Stimulated activated naive CD4-positive, alpha-beta T cell treated with Interleukin-2 at 50 U/mL for 16 hours (primary cell): Measurements from ENCODE around the gene C16orf96.

Experiments
- DNase-seq: peaks from one replicate; lab custom pipeline; 2025; lab: John Stamatoyannopoulos, UW

Gene C16orf96

DNA sequence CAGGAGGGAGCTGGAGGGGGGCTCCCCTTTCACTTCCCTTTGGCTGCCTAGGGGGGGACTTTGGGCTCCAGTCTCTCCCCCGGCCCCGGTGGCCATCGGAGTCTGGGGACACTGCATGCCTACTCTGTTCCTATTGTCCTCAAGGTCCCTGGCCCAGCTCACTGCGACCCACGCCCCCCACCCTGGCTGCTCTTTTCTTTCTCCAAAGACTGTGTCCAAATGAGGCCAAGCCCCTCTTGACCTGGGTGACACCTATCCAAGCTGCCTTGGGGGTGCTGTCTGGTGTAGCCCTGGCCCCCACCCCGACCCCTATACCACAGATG, 45.7 kb downstream of the C16orf96 start:
- DNase-seq, result no peak

DNA sequence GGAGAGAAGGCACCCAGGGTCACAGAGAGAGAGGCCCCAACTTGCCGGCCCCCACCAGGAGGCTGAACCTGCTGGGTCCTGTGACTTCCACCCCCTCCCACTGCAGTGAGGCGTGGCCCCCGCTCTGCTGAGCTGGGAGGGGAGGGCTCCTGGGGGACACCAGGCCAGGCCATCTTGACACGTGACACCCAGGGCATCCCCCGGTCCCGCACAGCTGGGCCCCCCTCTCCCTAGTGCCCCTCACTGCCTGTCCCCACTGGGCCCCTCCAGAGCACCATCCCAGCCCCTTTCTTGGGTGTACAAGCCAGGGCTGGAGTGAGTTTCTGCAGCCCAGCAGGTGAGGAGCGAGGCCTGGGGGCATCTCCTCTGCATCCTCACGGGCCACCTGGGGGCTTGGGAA, 46.2 kb downstream of the C16orf96 start:
- no peak for DNase-seq

DNA sequence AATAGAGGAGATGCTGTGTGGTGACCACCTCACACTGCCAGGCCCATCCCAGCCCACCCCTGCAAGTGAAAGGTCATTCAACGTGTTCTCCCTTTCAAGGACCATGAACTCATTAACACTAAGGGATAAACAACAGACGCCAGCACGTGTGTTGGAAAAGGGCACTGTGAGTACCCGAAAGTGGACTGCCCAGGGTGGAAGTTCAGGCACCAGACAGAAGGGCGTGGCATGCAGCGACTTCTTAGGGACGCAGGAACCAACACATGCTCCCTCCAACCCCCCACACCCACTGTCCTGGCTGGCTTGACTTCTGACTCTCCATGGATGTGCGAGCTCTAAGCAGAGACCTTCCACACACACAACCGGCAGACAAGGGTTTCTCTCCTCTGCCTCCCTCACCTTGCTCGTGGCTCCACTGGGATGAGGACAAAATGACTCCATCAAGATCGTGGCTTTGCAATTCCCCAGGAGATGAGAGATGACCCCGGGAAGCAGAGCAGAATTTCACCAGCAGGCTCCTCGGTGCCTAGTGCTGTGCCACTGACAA, 47.6 kb downstream of the C16orf96 start:
- DNase-seq, result no peak

DNA sequence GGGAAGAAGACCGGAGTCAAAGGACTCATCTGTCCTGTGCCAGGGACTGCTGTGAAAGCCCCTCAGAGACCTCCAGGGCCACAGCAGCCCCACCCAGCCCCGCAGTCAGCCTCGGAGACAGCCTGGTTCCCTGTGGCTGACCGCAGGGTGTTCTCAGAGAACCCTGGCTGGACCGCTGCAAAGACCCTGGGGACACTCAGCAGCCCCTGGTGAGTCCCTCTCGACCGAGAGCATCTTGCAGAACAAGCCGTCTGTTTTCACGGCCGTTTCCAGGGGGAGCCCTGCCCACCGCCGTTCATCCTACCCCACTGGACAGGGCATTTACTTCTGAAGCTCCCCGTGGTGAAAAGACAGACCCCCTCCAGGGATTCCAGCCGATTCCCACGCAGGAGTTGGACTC, 48.3 kb downstream of the C16orf96 start:
- no peak for DNase-seq

DNA sequence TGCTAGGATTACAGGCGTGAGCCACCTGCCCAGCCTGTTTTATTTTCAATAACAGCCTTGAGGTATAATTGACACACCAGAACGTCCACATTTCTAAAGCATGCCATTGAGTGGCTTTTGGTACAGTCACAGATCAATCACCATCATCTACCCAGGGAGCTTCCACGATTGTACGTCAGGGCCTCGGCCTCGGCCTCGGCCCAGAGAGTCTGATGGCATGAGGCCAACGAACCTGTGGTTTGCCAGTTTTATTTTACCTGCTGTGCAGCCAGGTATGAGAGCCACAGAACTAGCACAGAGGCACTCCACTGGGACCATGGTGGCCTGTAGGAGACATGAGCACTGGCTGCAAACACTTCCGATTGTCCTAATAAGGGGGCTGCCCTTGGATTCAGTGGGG, 50.2 kb downstream of the C16orf96 start:
- DNase-seq, result no peak

DNA sequence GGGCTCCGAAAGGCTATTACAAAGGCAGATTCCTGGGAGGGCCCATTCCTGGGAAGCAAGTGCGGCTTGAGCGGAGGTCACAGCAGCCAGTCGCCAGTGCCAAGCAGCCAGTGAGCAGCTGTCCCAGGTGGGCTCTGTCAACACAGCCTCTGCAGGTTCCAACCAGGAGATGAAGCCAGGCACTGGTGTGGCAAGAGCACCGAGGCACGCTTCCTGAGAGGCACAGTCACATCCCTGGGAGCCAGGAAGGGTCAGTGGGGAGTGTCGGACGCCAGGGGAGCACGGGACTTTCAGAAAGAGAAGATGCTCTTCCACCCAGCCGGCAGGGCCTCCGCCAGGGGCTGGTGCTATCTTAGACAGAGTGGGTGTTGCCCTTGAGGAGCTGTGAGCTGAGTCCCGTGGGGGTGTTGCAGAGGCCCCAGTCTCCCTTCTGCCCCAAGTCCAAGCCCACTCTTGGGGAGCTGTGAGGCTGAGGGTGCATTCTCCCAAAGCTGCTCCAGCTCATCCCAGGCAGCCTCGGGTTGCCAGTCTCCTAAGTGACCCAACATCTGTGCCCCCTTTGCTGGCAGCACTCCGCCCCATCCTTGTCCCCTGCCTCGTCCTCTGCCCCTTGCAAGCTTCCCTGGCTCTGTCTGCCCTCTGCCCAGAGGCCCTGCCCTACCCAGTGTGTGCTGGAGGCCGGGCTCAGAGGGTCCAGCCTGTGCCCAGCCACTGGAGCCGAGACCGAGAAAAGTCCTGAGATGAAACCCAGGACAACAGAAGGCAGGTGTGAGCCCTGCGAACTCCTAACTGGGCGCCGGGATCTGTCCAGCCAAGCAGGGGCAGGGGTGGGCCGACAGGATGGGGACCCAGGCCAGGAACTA, 51.9 kb downstream of the C16orf96 start:
- DNase-seq, result no peak

DNA sequence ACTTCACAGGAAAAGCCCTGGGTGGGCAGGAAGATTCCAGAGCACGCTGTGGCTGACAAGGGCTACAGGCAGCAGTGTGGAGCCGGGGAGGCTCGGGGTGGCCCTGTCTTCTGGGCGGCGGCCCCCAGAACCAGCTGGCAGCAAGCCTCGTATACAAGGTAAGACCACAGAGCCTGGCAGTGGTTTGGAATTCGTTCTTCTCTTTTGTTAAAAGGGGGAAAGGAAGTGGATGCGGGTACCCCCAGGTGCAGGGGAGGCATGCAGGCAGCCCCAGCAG, 52.5 kb downstream of the C16orf96 start:
- no peak for DNase-seq

DNA sequence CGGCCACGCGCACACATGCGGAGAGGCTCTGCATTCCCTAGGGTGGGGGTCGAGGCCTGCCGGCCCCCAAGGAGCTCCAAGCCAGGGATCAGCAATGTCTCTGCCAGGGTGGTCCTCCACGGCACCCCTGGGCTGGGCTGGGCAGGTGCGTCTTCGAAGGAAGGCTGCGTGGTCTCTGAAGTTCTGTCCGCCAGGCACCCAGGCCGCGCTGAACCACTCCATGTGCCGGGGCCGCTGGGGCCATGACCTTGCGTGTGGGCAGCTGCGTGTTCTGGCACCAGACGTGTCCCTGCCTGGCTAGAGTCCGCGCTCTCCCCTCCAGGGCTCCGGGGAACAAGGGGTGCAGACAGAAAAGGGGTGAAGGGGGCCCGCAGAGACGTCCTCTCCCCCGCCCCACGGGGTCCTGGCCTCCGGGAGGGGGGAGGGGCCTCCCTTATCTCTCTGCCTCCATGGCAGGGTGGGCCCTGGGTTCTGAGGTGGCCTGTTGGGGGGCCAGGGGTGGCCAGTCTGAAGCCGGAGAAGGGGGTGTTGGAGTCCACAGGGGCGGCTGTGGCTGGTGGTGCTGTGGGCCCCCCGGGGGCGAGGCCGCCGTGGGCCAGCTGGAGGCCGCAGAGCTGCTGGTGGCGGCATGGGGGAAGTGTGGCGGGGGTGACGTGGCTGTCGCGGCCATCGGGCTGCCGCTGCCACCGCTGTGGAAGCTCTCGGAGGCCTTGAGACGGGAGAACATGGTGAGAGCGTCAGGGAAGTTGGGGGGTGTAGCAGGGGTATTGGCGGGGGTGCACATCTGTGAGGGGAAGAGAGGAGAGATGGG, 53.3 kb downstream of the C16orf96 start:
- no peak for DNase-seq

DNA sequence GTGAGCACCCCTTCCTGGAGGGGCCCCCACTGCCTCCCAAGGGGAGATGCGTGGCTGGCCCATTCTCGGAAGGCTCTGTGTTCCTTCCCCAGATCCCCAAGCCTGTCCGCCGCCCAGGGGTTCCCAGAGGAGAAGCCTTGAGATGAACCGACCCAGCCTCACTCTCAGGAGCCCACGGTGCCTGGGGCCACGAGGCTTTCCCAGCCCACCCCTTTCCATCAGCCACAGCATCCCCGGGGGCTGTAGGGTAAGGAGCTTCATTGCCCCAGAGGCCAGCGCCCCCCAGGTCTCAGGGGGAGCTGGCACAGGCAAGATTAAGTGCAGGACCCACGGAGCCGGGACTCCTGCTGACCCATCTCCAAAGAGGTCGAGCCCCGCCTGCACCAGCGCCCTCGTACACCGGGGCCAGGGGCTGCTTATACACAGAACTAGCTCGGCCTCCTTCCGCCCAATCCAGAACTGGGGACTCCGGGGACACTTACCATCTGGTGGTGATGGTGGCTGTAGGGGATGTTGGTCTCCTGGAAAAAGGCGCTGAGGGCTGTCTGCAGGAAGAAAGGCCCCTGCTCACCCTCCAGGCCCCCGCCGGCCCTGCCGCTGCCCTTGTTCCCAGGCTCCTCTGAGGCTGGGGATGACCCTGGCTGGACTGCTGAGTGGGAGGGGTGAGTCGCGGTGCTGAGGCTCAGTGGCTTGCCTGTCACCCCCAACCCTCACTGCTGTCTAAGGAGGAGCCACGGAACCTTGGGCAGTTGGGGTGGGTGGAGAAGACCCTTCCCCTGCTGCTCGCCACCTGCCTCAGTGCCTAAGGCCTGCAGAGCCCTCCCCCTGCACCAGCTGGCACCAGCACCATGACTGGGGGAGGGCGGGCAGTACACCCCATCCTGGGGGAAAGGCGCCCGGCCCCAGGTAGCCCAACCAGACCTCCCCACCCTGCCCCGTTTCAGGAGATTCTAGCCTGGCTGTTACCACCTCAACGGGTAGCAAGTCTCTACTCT, 54.2 kb downstream of the C16orf96 start:
- DNase-seq, result no peak

DNA sequence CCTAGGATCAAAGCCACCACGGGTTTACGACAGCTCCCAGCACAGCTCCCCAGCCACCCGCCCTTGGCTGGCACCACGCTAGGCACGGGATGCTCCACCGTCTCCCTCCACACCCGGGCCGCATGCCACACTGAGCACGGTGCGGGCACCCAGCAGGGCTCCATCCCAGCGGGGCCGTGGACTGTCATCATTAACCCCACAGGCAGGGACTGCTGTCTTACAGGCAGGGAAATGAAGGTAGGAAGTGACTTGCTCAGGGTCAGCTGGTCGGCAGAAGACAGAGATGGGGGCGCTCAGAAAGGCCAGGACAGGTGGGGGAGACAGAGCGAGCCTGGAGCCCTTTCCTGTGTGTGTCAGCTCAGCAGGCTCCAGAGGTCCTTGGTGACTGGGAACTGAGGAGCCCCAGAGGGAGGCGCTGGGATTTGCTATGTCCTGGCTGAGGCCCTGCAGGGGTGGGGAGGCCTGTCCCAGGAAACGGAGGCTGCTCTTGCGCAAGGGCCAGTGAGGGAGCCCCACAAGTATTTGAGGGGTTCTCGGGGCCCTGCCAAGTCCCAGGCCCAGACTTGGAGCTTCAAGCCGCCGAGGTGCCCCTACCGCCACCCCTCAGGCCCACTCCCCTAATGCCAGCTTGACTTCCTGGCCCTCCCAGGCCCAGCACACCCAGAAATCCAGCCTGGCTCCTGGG, 55.3 kb downstream of the C16orf96 start:
- no peak for DNase-seq

DNA sequence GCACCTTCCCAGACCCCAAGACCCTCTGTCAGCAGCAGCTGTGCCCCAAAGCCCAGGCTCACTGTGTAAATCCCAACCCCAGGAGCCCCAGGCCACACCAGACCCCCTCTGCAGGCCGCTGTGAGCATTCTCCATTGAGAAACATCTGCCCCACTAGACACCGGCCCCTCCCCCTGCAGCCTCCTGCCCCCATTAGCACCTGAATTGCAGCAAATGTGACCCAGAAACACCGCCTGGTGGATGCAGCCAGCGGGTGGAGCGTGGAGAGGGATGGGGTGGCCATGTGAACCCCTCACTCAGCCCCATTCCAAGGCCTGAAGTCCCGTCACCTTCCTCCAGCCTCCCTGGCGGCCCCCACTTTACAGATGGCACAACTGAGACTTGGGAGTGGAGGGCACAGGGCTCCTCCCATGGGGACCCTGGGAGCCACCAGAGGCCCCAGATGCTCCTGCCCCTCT, 56.4 kb downstream of the C16orf96 start:
- DNase-seq, result no peak

DNA sequence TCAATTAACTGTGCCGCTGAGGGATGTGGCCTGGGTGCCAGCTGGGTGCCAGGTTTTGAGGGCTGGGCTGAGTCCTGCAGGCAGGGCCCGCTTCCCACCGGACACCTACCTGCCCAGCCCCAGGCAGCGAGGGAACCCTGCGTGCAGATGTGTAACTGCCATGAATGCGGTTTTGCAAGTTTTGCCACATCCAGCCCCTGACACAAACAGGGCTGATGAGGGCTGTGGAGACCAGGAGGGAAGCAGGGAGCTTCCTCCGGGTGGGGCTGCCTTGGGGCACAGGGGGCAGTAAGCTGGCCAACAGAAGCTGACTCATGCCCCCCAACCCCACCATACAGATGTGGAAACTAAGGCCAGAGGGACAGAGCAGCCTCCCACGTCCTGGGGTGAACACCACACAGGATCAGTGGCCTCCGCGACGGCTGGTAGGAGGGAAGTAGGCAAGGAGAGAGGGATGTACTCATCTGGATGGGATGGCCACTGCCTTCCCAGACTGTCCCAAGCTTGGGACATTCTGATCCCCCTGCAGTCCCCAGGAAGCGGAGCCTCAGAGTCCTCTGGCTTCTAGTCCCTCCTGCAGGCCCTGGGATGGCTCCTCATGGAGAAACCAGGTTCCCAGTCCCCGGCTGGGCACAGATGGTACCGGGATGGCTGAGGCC, 57.0 kb downstream of the C16orf96 start:
- DNase-seq, result no peak

DNA sequence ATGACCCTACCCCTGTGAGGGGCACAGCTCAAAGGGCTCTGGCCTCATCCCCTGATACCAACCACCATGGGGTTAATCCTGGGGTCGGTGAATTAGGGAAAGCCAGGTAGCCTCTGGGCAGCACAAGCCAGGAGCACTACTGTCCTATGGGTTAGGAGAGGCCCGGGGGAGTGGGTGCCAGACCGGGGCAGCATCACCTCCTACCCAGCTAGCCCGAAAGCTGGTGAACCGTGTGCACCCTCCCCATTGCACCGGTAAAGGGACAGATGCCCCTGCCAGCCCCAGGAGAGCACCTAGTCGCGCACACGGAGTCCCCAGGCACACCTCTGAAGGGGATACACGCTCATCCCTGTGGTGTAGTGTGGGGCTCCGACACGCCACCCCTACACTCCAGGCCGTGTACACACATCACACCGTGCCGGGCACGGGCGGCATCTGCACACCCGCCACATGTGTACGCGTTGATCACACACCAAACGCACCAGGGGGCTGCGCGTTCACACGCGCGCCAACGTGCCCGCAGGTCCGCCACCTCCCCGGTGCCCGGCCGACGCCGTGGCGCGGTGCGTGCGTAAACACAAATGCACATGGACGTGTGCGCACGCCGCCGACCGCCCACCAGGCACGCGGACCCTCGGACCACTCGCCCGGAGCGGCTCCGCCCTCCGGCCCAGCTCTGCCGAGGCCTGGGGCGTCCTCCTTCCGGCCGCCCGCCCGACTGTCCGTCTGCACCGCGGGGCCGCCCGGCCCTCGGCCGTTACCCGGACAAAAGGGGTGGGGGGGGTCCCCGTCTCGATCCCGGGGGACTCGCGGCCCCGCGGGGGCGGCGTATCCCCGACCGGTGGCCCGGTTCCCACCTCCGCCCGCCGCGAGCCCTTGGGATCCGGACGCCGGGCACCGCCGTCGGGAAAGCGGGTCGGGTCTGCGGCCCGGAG, 57.8 kb downstream of the C16orf96 start:
- peak; percentile 18 for DNase-seq

DNA sequence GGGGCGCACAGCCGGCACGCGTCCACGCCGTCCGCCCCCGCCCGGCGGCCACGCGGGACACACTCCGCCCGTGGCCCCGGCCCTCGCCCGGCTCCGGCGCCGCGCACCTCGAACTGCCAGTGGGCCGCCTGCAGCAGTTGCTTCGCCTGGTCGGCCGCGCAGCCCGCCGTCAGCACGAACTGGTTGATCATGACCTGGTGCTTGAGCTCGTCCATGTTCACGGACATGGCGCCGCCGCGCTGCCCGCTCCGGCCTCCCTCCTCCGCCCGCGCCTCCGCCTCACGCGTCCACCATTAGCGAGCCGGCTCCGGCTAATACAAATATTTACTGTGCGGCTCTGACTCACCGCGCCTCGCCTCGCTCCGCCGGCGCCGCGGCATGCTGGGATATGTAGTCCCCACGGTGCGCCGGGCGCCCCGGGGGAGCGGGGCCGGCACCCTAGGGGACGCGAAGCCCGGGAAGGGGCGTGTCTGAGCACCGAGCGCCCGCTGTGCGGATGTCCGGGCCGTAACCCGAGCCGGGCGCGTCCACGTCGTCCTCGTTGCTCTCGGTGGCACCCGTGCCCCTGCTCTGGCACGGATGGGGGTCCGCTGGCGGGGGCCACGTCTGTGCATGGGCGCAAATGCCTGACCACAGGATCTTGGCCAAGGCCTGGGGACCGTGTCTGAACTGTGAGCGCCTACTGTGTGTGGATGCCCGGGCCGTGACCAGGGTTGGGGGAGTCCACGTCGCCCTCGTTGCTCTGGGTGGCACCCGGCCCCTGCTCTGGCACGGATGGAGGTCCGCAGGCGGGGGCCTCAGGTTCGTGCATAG, 58.6 kb downstream of the C16orf96 start, which contains the start of gene UBALD1:
Gene UBALD1, minus strand, starts transcription at position 318 of the 813 bp plus-strand sequence. Its CDS starts 91 bp downstream, at position 227.
- peak; percentile 72 for DNase-seq

DNA sequence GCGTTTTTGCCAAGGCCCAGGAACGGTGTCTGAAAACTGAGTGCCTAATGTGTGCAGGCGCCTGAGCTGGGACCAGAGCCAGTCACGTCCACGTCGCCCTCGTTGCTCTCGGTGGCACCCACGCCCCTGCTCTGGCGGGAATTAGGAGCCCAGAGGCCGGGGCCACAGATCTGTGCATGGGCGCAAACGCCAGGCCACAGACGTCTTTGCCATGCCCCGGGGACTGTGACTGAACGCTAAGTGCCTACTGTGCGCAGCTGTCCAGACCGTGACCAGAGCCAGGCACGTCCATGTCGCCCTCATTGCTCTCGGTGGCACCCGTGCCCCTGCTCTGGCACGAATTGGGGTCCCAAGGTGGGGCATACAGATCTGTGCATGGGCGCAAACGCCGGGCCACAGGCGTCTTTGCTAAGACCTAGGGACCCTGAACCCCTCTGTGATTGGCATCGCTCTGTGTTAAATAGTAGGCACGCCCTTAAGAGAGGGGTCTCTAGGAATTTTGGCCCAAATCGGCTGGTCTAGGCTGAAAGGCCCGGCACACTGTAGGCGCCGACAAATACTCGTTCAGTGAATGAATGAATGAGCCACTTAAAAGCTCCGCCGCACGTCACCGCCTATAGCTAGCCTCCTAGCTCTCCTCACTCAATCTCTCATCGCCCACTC, 59.4 kb downstream of the C16orf96 start:
- no peak for DNase-seq

DNA sequence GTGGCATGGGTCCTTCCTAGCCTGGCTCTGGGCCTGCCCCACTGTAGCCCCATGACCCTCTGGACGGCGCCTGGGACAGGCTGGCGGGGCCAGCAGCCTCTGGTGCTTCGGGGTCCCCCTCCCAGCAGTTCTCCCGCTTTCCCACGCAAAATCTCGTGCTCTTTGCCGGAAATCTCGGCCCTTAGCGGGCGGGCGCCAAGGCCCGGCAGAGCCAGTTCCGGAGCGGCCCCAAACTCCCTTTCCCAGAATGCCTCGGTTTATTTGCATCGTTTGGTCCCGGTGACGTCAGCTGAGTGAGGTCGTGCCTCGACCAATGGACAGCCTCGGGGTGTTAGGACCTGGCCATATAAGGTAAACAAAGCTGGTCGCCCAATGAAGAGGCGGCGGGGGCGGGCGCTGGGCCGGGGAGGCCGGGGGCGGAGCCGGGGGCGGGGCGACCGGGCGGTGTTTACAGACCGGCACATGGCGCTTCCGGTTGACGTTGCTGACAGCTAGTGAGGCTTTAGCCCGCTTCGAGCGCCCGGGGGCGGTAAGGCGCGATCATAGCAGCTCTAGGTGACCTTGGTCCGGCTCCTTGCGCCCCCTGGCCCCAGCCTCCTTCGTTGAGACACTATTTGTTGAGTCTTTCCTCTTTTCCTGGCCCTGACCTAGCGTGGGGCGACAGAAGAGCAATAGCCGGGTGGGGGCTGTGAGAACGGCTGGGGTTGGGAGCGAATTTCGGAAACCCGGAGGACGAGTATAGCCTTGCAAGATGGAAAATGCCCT, 60.1 kb downstream of the C16orf96 start:
- DNase-seq, result peak; percentile 100

DNA sequence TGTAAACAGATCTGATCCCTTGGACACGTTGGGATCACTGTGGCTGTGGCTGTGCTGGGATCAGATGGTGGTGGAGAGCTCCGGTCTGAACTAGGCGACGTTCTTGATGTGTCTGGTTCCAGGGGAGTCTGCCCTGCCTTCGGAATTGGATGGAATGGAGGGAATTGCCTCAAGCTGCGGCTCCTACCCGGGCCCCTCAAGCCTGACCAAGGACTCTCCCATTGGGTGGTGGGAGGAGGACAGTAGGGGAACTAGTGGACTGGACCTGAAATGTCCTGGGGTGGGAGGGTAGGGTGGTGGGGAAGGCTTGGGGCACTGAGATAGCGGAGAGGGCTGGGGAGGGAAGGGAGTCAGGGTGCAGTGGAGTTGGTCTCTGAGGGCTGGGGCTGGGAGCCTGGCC, 61.7 kb downstream of the C16orf96 start:
- DNase-seq, result no peak
